Measurements from ENCODE around the gene NACC2. TPM values are rescaled to one million over a fixed set of nuclear protein-coding genes. Genes with fewer than 3 reads are reported as not detected.
"Not testable (repeated sequence)": the region's sequence is repeated elsewhere in the genome, so short reads cannot be mapped to it uniquely, and the experiment has no call there.

Gene NACC2
- total RNA-seq, 2 experiments from 2014 or later = 6.0 to 6.2 TPM

- CTCF ChIA-PET = interaction anchor here (1.1 to 6.0 kb wide), 7 partner anchors 7 to 164 kb away, joined by 3 to 54 read pairs (median 4); no protein-coding TSS in a partner anchor
- intact Hi-C loops (cut with micrococcal nuclease) = loop anchor here (5.0 kb wide), 1 partner anchor 154 kb away; no protein-coding TSS in a partner anchor
- POLR2A ChIA-PET = no interaction called here
- Mint-ChIP-seq H3K27ac (no peak overlapping the region), H3K4me3 (no peak overlapping the region), H3K36me3 (ENCODE audit: low read depth) (no peaks in the 10 kb centered on the region), H3K4me1 (ENCODE audit: low read depth) (peaks cover 12% of the 10 kb centered on the region), H3K9me3 (no peaks in the 10 kb centered on the region), H3K27me3 (peaks cover 2% of the 10 kb centered on the region)
- TF ChIP-seq, protein P1, sequence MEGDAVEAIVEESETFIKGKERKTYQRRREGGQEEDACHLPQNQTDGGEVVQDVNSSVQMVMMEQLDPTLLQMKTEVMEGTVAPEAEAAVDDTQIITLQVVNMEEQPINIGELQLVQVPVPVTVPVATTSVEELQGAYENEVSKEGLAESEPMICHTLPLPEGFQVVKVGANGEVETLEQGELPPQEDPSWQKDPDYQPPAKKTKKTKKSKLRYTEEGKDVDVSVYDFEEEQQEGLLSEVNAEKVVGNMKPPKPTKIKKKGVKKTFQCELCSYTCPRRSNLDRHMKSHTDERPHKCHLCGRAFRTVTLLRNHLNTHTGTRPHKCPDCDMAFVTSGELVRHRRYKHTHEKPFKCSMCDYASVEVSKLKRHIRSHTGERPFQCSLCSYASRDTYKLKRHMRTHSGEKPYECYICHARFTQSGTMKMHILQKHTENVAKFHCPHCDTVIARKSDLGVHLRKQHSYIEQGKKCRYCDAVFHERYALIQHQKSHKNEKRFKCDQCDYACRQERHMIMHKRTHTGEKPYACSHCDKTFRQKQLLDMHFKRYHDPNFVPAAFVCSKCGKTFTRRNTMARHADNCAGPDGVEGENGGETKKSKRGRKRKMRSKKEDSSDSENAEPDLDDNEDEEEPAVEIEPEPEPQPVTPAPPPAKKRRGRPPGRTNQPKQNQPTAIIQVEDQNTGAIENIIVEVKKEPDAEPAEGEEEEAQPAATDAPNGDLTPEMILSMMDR (IDR thresholded peaks at IDR 0.05) = no peak
- ATAC-seq (no peak), DNase-seq (no peak)
These were observed 126.5 kb downstream of the NACC2 start for GRCh38 chr9:135968601-135969000.

DNA sequence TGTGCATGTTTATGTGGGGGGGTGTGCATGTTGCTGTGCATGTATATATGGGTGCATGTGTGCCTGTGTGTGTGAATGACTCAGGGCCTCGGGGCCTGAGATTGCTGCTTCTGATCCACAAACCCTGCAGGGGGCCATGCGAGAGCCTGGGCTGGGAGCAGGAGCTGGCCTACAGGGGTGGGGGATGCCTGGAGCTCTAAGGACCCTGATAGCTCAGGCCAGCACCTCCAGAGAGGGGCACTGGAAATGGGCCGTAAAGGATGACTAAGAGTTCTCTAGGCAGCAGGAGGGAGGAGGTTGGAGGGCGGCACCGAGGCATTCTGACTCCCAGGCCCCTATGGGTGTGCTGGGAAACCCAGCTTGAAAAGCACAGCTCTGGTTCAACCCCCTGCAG is 127.0 kb downstream of the NACC2 start:
- ATAC-seq (peak; percentile 9), DNase-seq (no peak)
- Mint-ChIP-seq H3K9me3 (no peaks in the 10 kb centered on the region), H3K4me3 (no peak overlapping the region), H3K27ac (no peak overlapping the region), H3K36me3 (ENCODE audit: low read depth) (no peaks in the 10 kb centered on the region), H3K4me1 (ENCODE audit: low read depth) (peaks cover 6% of the 10 kb centered on the region), H3K27me3 (peaks cover 2% of the 10 kb centered on the region)
- intact Hi-C loops (cut with micrococcal nuclease) = loop anchor here (5.0 kb wide), 1 partner anchor 154 kb away; no protein-coding TSS in a partner anchor
- TF ChIP-seq, protein P1 (IDR thresholded peaks at IDR 0.05) = no peak
- ChIA-PET CTCF (interaction anchor here (0.9 to 6.0 kb wide), 11 partner anchors 7 to 169 kb away, joined by 3 to 54 read pairs (median 4); no protein-coding TSS in a partner anchor), POLR2A (interaction anchor here (1.2 to 1.3 kb wide), 2 partner anchors 154 to 395 kb away, joined by 3 to 5 read pairs; partner anchors contain the start of gene DNLZ)

DNA sequence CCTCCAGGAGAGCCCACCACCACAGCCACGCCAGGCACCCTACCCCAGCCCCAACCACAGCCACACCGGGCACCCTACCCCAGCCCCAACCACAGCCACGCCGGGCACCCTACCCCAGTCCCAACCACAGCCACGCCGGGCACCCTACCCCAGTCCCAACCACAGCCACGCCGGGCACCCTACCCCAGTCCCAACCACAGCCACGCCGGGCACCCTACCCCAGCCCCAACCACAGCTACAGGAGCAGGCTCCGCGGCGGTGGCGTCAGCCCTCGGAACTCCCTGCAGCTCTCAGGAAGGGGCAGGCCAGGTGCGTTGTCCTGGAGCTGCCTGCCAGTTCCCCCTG is 128.2 kb downstream of the NACC2 start:
- POLR2A ChIA-PET = interaction anchor here (1.2 to 1.3 kb wide), 2 partner anchors 156 to 397 kb away, joined by 3 to 5 read pairs; partner anchors contain the start of gene DNLZ
- not testable (repeated sequence) for DNase-seq; H3K9me3 Mint-ChIP-seq; H3K27me3 Mint-ChIP-seq; ATAC-seq; H3K36me3 Mint-ChIP-seq (ENCODE audit: low read depth); H3K4me3 Mint-ChIP-seq; H3K27ac Mint-ChIP-seq
- intact Hi-C loops (cut with micrococcal nuclease) = loop anchor here (5.0 kb wide), 1 partner anchor 155 kb away; no protein-coding TSS in a partner anchor
- CTCF ChIA-PET = interaction anchor here (0.6 to 6.0 kb wide), 16 partner anchors 9 to 175 kb away, joined by 3 to 54 read pairs (median 4); no protein-coding TSS in a partner anchor
- H3K4me1 Mint-ChIP-seq (ENCODE audit: low read depth) = peaks cover 16% of the 10 kb centered on the region

GRCh38 chr9:135965124-135965756 is 129.8 kb downstream of the NACC2 start:
- ChIA-PET POLR2A (no interaction called here), CTCF (interaction anchor here (6.0 kb wide), 1 partner anchor 157 kb away, joined by 54 read pairs; no protein-coding TSS in a partner anchor)
- no peak for ATAC-seq
- no peak overlapping the region for H3K4me3 Mint-ChIP-seq
- intact Hi-C loops (cut with micrococcal nuclease) = loop anchor here (5.0 kb wide), 1 partner anchor 157 kb away; no protein-coding TSS in a partner anchor
- no peaks in the 10 kb centered on the region for H3K36me3 Mint-ChIP-seq (ENCODE audit: low read depth)
- TF ChIP-seq, protein P1 (IDR thresholded peaks at IDR 0.05) = no peak
- H3K4me1 Mint-ChIP-seq (ENCODE audit: low read depth) = peaks cover 21% of the 10 kb centered on the region
- peaks cover 2% of the 10 kb centered on the region for H3K27me3 Mint-ChIP-seq
- no peaks in the 10 kb centered on the region for H3K9me3 Mint-ChIP-seq
- no peak for DNase-seq
- H3K27ac Mint-ChIP-seq = no peak overlapping the region

DNA sequence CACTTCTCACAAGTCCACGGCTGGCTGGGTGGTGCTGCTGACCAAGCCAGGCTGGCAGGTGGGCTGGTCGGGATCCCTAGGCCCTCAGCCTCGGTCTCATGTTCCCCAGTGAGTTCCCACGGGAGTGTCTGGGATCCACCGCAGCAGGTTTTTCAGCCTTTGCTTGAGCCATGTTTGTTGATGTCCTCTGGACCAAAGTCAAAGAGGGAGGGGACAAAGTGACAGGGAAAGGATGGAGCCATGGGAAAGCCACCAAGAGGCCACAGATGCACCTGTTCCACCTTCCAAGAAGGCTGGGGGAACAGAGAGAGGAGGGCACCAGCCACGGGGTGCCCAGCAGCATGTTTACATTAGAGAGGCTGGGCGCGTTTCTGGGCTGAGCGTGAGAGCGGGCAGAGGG is 131.2 kb downstream of the NACC2 start:
- Mint-ChIP-seq H3K27me3 (peaks cover 2% of the 10 kb centered on the region), H3K9me3 (no peaks in the 10 kb centered on the region), H3K4me3 (no peak overlapping the region), H3K4me1 (ENCODE audit: low read depth) (peaks cover 31% of the 10 kb centered on the region), H3K27ac (no peak overlapping the region), H3K36me3 (ENCODE audit: low read depth) (no peaks in the 10 kb centered on the region)
- TF ChIP-seq, protein P1 (IDR thresholded peaks at IDR 0.05) = no peak
- CTCF ChIA-PET = interaction anchor here (1.4 to 1.6 kb wide), 2 partner anchors 157 to 159 kb away, joined by 5 to 6 read pairs; no protein-coding TSS in a partner anchor
- POLR2A ChIA-PET = interaction anchor here (1.0 kb wide), 1 partner anchor 33 kb away, joined by 3 read pairs; no protein-coding TSS in a partner anchor
- DNase-seq (no peak), ATAC-seq (no peak)
- intact Hi-C loops (cut with micrococcal nuclease) = no loop called here

All from activated CD8-positive, alpha-beta T cell treated with anti-CD3 and anti-CD28 coated beads for 36 hours (primary cell).